Airway epithelial cell (primary cell): Measurements from ENCODE around the gene CCN6. TPM values are rescaled to one million over a fixed set of nuclear protein-coding genes. Genes with fewer than 3 reads are reported as not detected.

ENCODE experiments used
- total RNA-seq: library from RNA; depleted of rRNA; stranded (reverse); fragments of >200 nt; gene quantifications from 2 replicates; pipeline ENCODE4 v1.2.3, GENCODE V29; 2015

CCN6 gene
- 0.14 and 0.88 TPM in 2 replicates for total RNA-seq

DNA sequence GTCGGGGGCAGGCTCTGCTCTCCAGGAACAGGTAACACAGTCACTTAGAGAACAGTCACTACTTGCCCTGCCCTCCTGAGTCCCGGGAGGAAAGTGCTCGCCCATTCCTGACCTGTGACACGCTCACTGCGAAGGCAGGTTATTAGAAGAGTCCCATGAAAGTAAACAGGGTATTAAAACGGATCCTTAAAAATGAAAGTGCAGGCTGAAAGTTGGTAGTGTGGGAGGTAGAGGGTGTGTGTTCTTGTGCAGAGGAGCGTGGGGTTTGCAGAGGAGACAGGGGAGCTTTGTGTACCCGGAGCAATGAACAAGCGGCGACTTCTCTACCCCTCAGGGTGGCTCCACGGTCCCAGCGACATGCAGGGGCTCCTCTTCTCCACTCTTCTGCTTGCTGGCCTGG lies at the start of gene CCN6:
CCN6 (plus strand) TSS at position 104 of the 400 bp plus-strand sequence; CDS start at position 358, 254 bp downstream.

GRCh38 chr6:112087136-112087911 lies 33.4 kb downstream of the CCN6 start, which contains the start of the genes FAM229B and TUBE1:
Gene FAM229B, plus strand, starts transcription at chr6:112087591. Its CDS starts 11,693 bp downstream, at chr6:112099284.
Gene TUBE1, minus strand, starts transcription at chr6:112087482. Its CDS starts 48 bp downstream, at chr6:112087434.

Other genes starting within 250 kb of the CCN6 start
- 27.1 and 31.5 TPM in 2 replicates for gene FYN, start 180.7 kb upstream of the CCN6 start, total RNA-seq
- 11.1 and 14.7 TPM in 2 replicates for gene TUBE1, start 33.4 kb downstream of the CCN6 start, total RNA-seq
- 4.1 and 17.0 TPM in 2 replicates for gene FAM229B, start 33.5 kb downstream of the CCN6 start, total RNA-seq
- 1.7 and 2.9 TPM in 2 replicates for gene LAMA4, start 200.5 kb downstream of the CCN6 start, total RNA-seq